IMR-90 (cell line): ENCODE measurements around the gene BLVRB. TPM values are rescaled to one million over a fixed set of nuclear protein-coding genes. Genes with fewer than 3 reads are reported as not detected.

Experiments used
- ATAC-seq: fragments of 200-7000 bp; cut with Tn5 transposase; 2 replicates; pipeline ENCODE4 v1.9.1; 2020; ENCODE audit warnings: low read depth, mild to moderate bottlenecking, moderate library complexity
- BruUV-seq: library from RNA; stranded (reverse); fragments of 400-500 nt; replicated peaks from 2 replicates; lab custom pipeline; 2021; lab: Mats Ljungman, UMichigan
- CTCF ChIA-PET: fragments of 300-600 bp; formaldehyde crosslinking; extraction: SDS; loops from one replicate; lab custom pipeline; 2021; ENCODE audit warnings: antibody characterized with exemption; lab: Yijun Ruan, JAX
- POLR2A ChIA-PET: fragments of 300-600 bp; sonication (Branson Sonifier 250); formaldehyde crosslinking; loops from one replicate; lab custom pipeline; 2022; ENCODE audit warnings: antibody characterized with exemption; ENCODE audit not compliant: unreplicated experiment; lab: Charles Lee
- DNase-seq: peaks from one replicate; pipeline ENCODE4 v3.0.0; 2013
- H2AFZ ChIP-seq: replicated peaks from 2 replicates; pipeline ENCODE3; 2013; ENCODE audit warnings: low read length, mild to moderate bottlenecking; ENCODE audit not compliant: poor library complexity
- H2AK5ac ChIP-seq: 2 replicates; pipeline ENCODE4 v1.6.1; 2013; ENCODE audit warnings: low read depth, low read length, inconsistent platforms
- H2AK9ac ChIP-seq: replicated peaks from 2 replicates; pipeline ENCODE3; 2013; ENCODE audit warnings: mild to moderate bottlenecking, low read depth, low read length, moderate library complexity; ENCODE audit not compliant: poor library complexity
- H2BK120ac ChIP-seq: 2 replicates; pipeline ENCODE4 v1.6.1; 2013; ENCODE audit warnings: low read depth, low read length, inconsistent platforms
- H2BK15ac ChIP-seq: 3 replicates; pipeline ENCODE4 v1.6.1; 2013; ENCODE audit warnings: low read depth, low read length, inconsistent platforms
- H2BK20ac ChIP-seq: 2 replicates; pipeline ENCODE4 v1.6.1; 2013; ENCODE audit warnings: low read depth, mild to moderate bottlenecking, inconsistent platforms, low read length, moderate library complexity
- H2BK5ac ChIP-seq: 2 replicates; pipeline ENCODE4 v1.6.1; 2013; ENCODE audit warnings: mild to moderate bottlenecking, low read depth, low read length, inconsistent platforms; ENCODE audit not compliant: poor library complexity, severe bottlenecking
- H3K14ac ChIP-seq: replicated peaks from 2 replicates; pipeline ENCODE4 v1.6.1; 2013; ENCODE audit warnings: low read depth, low read length, inconsistent platforms
- H3K18ac ChIP-seq: 2 replicates; pipeline ENCODE4 v1.6.1; 2013; ENCODE audit warnings: low read depth, low read length, control low read depth
- H3K23ac ChIP-seq: 2 replicates; pipeline ENCODE4 v1.6.1; 2013; ENCODE audit warnings: low read depth, low read length, inconsistent platforms
- H3K27ac ChIP-seq: 2 replicates; pipeline ENCODE4 v1.5.1; 2013; ENCODE audit warnings: mild to moderate bottlenecking, control low read depth, low read length; ENCODE audit not compliant: insufficient read depth
- H3K27me3 ChIP-seq: 2 replicates; pipeline ENCODE4 v1.6.1; 2013; ENCODE audit warnings: low read length; ENCODE audit not compliant: control insufficient read depth, insufficient read depth
- H3K36me3 ChIP-seq: 2 replicates; pipeline ENCODE4 v1.6.1; 2013; ENCODE audit warnings: low read length, mixed read lengths; ENCODE audit not compliant: control insufficient read depth, insufficient read depth
- H3K4ac ChIP-seq: 2 replicates; pipeline ENCODE4 v1.6.1; 2013; ENCODE audit warnings: low read depth, low read length, inconsistent platforms
- H3K4me1 ChIP-seq: 2 replicates; pipeline ENCODE4 v1.6.1; 2013; ENCODE audit warnings: low read length, mixed read lengths; ENCODE audit not compliant: control insufficient read depth, insufficient read depth
- H3K4me2 ChIP-seq: 2 replicates; pipeline ENCODE4 v1.6.1; 2013; ENCODE audit warnings: low read depth, mild to moderate bottlenecking, control low read depth, low read length, moderate library complexity
- H3K4me3 ChIP-seq: 2 replicates; pipeline ENCODE4 v1.5.1; 2013; ENCODE audit warnings: low read depth, mild to moderate bottlenecking, control low read depth, low read length, moderate library complexity; ENCODE audit not compliant: insufficient read depth
- H3K56ac ChIP-seq: 2 replicates; pipeline ENCODE4 v1.6.1; 2013; ENCODE audit warnings: low read length, inconsistent platforms; ENCODE audit not compliant: insufficient read depth; ENCODE audit errors: extremely low read depth
- H3K79me1 ChIP-seq, 2 experiments: 2 replicates each; pipeline ENCODE4 v1.6.1; 2013; ENCODE audit warnings: low read length in 2 of 2, inconsistent platforms in 1 of 2, low read depth in 1 of 2
- H3K9ac ChIP-seq: 2 replicates; pipeline ENCODE4 v1.6.1; 2013; ENCODE audit warnings: low read depth, low read length, control low read depth
- H3K9me1 ChIP-seq: 2 replicates; pipeline ENCODE4 v1.6.1; 2013; ENCODE audit warnings: low read length, inconsistent platforms; ENCODE audit not compliant: insufficient read depth
- H3K9me3 ChIP-seq: 2 replicates; pipeline ENCODE4 v1.6.1; 2013; ENCODE audit warnings: low read length; ENCODE audit not compliant: control insufficient read depth, insufficient read depth
- H4K20me1 ChIP-seq: 2 replicates; pipeline ENCODE4 v1.6.1; 2013; ENCODE audit warnings: low read length, inconsistent platforms; ENCODE audit not compliant: insufficient read depth
- H4K5ac ChIP-seq: 2 replicates; pipeline ENCODE4 v1.6.1; 2013; ENCODE audit warnings: mild to moderate bottlenecking, low read depth, low read length, control low read depth
- H4K8ac ChIP-seq, 2 experiments: 2 replicates each; pipeline ENCODE4 v1.6.1; 2013; ENCODE audit warnings: low read depth in 2 of 2, low read length in 2 of 2, control low read depth in 1 of 2, inconsistent platforms in 1 of 2
- H4K91ac ChIP-seq: 2 replicates; pipeline ENCODE4 v1.6.1; 2013; ENCODE audit warnings: low read depth, low read length, inconsistent platforms; ENCODE audit not compliant: insufficient read depth
- CEBPB ChIP-seq: IDR thresholded peaks from 2 replicates; pipeline ENCODE4 v1.6.1; 2012; ENCODE audit warnings: low read depth, low read length, improper control_type of control experiment
- CHD1 ChIP-seq: IDR thresholded peaks from 2 replicates; pipeline ENCODE4 v1.6.1; 2012; ENCODE audit warnings: low read depth, low read length, improper control_type of control experiment
- FOS ChIP-seq: fragments of 150-350 bp; IDR thresholded peaks from 2 replicates; pipeline ENCODE4 v1.6.1; 2016; ENCODE audit warnings: low read depth, low read length
- MAFK ChIP-seq: IDR thresholded peaks from 2 replicates; pipeline ENCODE4 v1.6.1; 2012; ENCODE audit warnings: low read depth, low read length, improper control_type of control experiment
- MAZ ChIP-seq: IDR thresholded peaks from 2 replicates; pipeline ENCODE4 v1.6.1; 2012; ENCODE audit warnings: low read depth, mild to moderate bottlenecking, low read length, improper control_type of control experiment, moderate library complexity, borderline replicate concordance
- MXI1 ChIP-seq: IDR thresholded peaks from 2 replicates; pipeline ENCODE4 v1.6.1; 2012; ENCODE audit warnings: low read depth, mild to moderate bottlenecking, low read length, moderate library complexity, borderline replicate concordance
- POLR2A ChIP-seq: IDR thresholded peaks from 2 replicates; pipeline ENCODE4 v1.6.1; 2012; ENCODE audit warnings: mild to moderate bottlenecking, low read depth, low read length
- RAD21 ChIP-seq: IDR thresholded peaks from 2 replicates; pipeline ENCODE4 v1.6.1; 2012; ENCODE audit warnings: low read length, improper control_type of control experiment
- RCOR1 ChIP-seq: IDR thresholded peaks from 2 replicates; pipeline ENCODE4 v1.6.1; 2012; ENCODE audit warnings: mild to moderate bottlenecking, low read length, improper control_type of control experiment; ENCODE audit not compliant: insufficient replicate concordance
- SMC3 ChIP-seq: fragments of 150-350 bp; IDR thresholded peaks from 2 replicates; pipeline ENCODE4 v1.6.1; 2016; ENCODE audit warnings: low read depth, mild to moderate bottlenecking, antibody characterized with exemption, low read length, moderate library complexity
- WGBS, 2 experiments: methylation state at CpG; one replicate each; pipeline versions ENCODE4 v1.1.5 to v1.1.7; 2013; ENCODE audit warnings: missing lambda C conversion rate in 2 of 2; ENCODE audit not compliant: insufficient read length in 1 of 2; ENCODE audit errors: extremely low coverage in 2 of 2; 5-methylcytosine and 5-hydroxymethylcytosine counted together
- dilution Hi-C: fragments of 300-500 bp; cut with HindIII; formaldehyde crosslinking; loops from one replicate; pipeline ENCODE4 v1.14.3; 2018; ENCODE audit warnings: low sequenced_read_pairs; ENCODE audit not compliant: unreplicated experiment
- in situ Hi-C: fragments of 300-500 bp; cut with MboI; formaldehyde crosslinking; loops from 3 replicates; pipeline ENCODE4 v1.14.3; 2019; ENCODE audit warnings: low sequenced_read_pairs, inconsistent platforms, mixed read lengths
- intact Hi-C: fragments of 100-400 bp; cut with micrococcal nuclease; formaldehyde crosslinking; loops from 2 replicates; pipeline ENCODE4 v1.10.0; 2022
- polyA plus RNA-seq, 3 experiments: library from polyadenylated mRNA; depleted of rRNA; stranded (reverse); fragments of >200 nt; gene quantifications; 2 replicates each; pipeline ENCODE4 v1.2.3, GENCODE V29; 2012; ENCODE audit warnings: low replicate concordance in 1 of 3
- total RNA-seq: library from RNA; depleted of rRNA; stranded (reverse); fragments of >200 nt; gene quantifications from 2 replicates; pipeline ENCODE4 v1.2.3, GENCODE V29; 2012
- TF ChIP-seq, protein P1 (sequence below): fragments of 150-350 bp; IDR thresholded peaks from 2 replicates; pipeline ENCODE4 v1.6.1; 2016; ENCODE audit warnings: low read depth, mild to moderate bottlenecking, low read length, moderate library complexity, borderline replicate concordance
- TF ChIP-seq, protein P2 (sequence below): fragments of 150-350 bp; IDR thresholded peaks from 2 replicates; pipeline ENCODE4 v1.6.1; 2017; ENCODE audit warnings: mild to moderate bottlenecking, antibody characterized with exemption, low read length, low read depth

The BLVRB gene
- total and polyA plus RNA-seq, 2 of the 4 experiments (the other 2 are of a cell fraction), result 65.2 to 102 TPM

GRCh38 chr19:40423938-40424337, 41.6 kb downstream of the BLVRB start (continued):
- TF ChIP-seq RCOR1 (no peak), FOS (no peak), CEBPB (no peak), MXI1 (no peak)

DNA sequence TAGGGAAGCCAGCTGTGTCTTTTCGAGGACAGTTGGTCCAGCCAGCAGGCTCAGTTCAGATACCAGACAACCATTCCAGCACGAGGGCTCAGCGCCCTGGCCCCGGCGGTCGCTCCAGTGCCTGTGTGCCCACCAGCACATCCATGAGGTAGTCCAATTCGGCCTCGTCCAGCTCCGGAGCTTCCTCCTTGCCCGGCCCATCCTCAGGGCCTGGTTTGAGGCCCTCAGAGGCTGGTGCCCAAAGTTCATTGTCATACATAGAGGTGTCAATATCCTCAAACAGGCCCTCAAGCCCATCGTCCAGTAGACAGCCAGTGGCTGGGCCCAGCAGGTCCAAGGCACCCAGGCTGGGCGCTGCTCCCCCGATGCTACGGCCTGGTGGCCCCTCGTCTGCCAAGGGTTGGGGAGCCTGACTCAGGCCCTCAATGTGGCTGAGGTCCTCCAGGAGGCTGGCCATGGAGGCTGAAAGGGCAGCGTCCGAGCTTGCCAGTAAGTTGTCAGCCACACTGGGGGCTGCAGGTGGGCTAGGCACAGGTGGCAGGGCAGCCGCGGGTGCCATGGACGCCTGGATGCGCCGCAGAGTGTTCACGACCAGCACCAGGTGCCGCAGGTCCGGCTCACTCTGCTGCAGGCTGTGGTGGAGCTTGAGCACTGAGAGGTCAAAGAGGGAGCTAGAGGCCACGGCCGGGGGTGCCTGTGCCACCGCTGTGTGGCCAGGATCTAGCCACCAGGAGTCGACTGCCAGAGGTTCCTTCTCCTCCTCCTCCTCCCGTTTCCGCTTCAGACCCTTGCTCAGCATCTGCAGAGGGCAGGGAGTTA, 42.6 kb downstream of the BLVRB start:
- BruUV-seq, result no TSS peak
- no peak for TF ChIP-seq MXI1
- TF ChIP-seq RAD21, result no peak
- TF ChIP-seq MAZ, result no peak
- no peak for TF ChIP-seq CEBPB
- TF ChIP-seq MAFK, result no peak
- TF ChIP-seq, protein P1, sequence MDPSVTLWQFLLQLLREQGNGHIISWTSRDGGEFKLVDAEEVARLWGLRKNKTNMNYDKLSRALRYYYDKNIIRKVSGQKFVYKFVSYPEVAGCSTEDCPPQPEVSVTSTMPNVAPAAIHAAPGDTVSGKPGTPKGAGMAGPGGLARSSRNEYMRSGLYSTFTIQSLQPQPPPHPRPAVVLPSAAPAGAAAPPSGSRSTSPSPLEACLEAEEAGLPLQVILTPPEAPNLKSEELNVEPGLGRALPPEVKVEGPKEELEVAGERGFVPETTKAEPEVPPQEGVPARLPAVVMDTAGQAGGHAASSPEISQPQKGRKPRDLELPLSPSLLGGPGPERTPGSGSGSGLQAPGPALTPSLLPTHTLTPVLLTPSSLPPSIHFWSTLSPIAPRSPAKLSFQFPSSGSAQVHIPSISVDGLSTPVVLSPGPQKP, result no peak
- TF ChIP-seq, protein P2, sequence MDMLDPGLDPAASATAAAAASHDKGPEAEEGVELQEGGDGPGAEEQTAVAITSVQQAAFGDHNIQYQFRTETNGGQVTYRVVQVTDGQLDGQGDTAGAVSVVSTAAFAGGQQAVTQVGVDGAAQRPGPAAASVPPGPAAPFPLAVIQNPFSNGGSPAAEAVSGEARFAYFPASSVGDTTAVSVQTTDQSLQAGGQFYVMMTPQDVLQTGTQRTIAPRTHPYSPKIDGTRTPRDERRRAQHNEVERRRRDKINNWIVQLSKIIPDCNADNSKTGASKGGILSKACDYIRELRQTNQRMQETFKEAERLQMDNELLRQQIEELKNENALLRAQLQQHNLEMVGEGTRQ, result no peak
- no peak for TF ChIP-seq POLR2A
- no peak for TF ChIP-seq SMC3
- no peak for TF ChIP-seq CHD1
- dilution Hi-C loops (no loop called here), in situ Hi-C loops (no loop called here), intact Hi-C loops (loop anchor here (5.0 to 10.0 kb wide), 2 partner anchors 118 to 224 kb away; no protein-coding TSS in a partner anchor)
- no peak overlapping the region for H3K14ac ChIP-seq
- 0 out of 2 replicates have a peak overlapping the region, but pooled peaks have one; percentile 5 for H2BK20ac ChIP-seq
- H2AK9ac ChIP-seq, result peak overlapping the region; percentile 8
- 85% methylated on average over 9 of the region's 31 CpGs; no CpG with 5 or more reads in 1 of the 2 experiments for WGBS, 2 experiments
- no peaks in the 10 kb centered on the region for H3K9me3 ChIP-seq
- peak overlapping the region; percentile 23; the same call in 1 of the 2 replicates for H2AK5ac ChIP-seq
- peaks cover 12% of the 10 kb centered on the region for H3K36me3 ChIP-seq
- no peak for ATAC-seq
- H3K27ac ChIP-seq, result peak overlapping the region; percentile 5; the same call in 1 of the 2 replicates
- 0 out of 2 replicates have a peak overlapping the region, but pooled peaks have one; percentile 50 for H3K4ac ChIP-seq
- H2BK5ac ChIP-seq, result peak overlapping the region; percentile 19
- DNase-seq, result no peak
- peak overlapping the region; percentile 41; the same call in 1 of the 2 replicates for H3K23ac ChIP-seq
- no peak overlapping the region for H3K18ac ChIP-seq
- H2AFZ ChIP-seq, result no peak overlapping the region
- no peak overlapping the region for H4K5ac ChIP-seq
- no peak overlapping the region; a peak in 1 of 4 replicates for H4K8ac ChIP-seq
- H3K4me1 ChIP-seq, result peaks cover 2% of the 10 kb centered on the region; the same call in 1 of the 2 replicates
- peaks cover 6 to 33% of the 10 kb centered on the region in 2 experiments; a peak in 2 of 4 replicates for H3K79me1 ChIP-seq
- no peak overlapping the region for H3K9ac ChIP-seq
- H2BK15ac ChIP-seq, result 0 out of 3 replicates have a peak overlapping the region, but pooled peaks have one; percentile 7
- H3K56ac ChIP-seq, result no peak overlapping the region
- no peak overlapping the region for H2BK120ac ChIP-seq
- H4K20me1 ChIP-seq, result peaks cover 10% of the 10 kb centered on the region
- CTCF ChIA-PET, result interaction anchor here (1.3 kb wide), 1 partner anchor 41 kb away, joined by 4 read pairs; no protein-coding TSS in a partner anchor
- no peak overlapping the region for H3K4me3 ChIP-seq
- no peaks in the 10 kb centered on the region for H3K27me3 ChIP-seq
- peak overlapping the region; percentile 23; the same call in 1 of the 2 replicates for H4K91ac ChIP-seq
- no peaks in the 10 kb centered on the region for H3K9me1 ChIP-seq
- no peak overlapping the region for H3K4me2 ChIP-seq
- POLR2A ChIA-PET, result no interaction called here
